Measurements from ENCODE around the gene PIK3CB. TPM values are rescaled to one million over a fixed set of nuclear protein-coding genes. Genes with fewer than 3 reads are reported as not detected.

PIK3CB gene
- total RNA-seq, 2 donors from 2014 or later, result 51.4 to 53.0 TPM

GRCh38 chr3:138642226-138642926 lies 192.4 kb downstream of the PIK3CB start:
- Mint-ChIP-seq H3K27me3 (ENCODE audit: insufficient read depth) (peaks cover 4% of the 10 kb centered on the region), H3K36me3 (ENCODE audit: low read depth) (peaks cover 41% of the 10 kb centered on the region), H3K4me3 (no peak overlapping the region), H3K9me3 (peaks cover 70% of the 10 kb centered on the region), H3K4me1 (no peaks in the 10 kb centered on the region), H3K27ac (no peak overlapping the region)
- no peaks in the 10 kb centered on the region for H3K27me3 ChIP-seq (ENCODE audit: control insufficient read depth, insufficient read depth, low read length, poor library complexity, severe bottlenecking)
- TF ChIP-seq CTCF (conservative IDR thresholded peaks at IDR 0.05), result no peak
- H3K4me3 ChIP-seq (ENCODE audit: low read length), result no peak overlapping the region
- no peaks in the 10 kb centered on the region for H3K36me3 ChIP-seq (ENCODE audit: control insufficient read depth, insufficient read depth, low read length)
- peaks cover 58% of the 10 kb centered on the region for H3K9me3 ChIP-seq (ENCODE audit: control insufficient read depth, low read length)
- no peak overlapping the region for H3K27ac ChIP-seq (ENCODE audit: low read depth, low read length)
- H3K9ac ChIP-seq (ENCODE audit: extremely low read depth, low read length, poor library complexity, severe bottlenecking), result no peak overlapping the region
- 93 to 94% methylated on average over 2 to 4 of the region's 4 CpGs for WGBS, 2 experiments (ENCODE audit: insufficient coverage in 1 of 2, insufficient read length in 1 of 2)
- no peak for DNase-seq
- no peaks in the 10 kb centered on the region for H3K4me1 ChIP-seq (ENCODE audit: control insufficient read depth, insufficient read depth, low read length)

DNA sequence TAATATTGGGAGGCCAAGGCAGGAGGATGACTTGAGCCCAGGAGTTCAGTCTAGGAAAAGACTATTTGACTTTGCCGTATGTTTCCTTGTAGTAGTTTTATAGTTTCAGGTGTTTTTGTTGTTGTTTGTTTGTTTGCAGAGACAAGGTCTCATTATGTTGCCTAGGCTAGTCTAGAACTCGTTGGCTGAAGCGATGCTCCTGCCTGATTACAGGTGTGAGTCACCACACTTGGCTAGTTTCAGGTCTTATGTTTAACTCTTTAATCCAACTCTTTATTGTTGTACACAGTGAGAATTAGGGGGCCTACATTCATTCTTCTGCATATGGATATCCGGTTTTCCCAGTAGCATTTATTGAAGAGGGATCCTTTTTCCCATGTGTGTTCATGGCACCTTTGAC lies 194.2 kb downstream of the PIK3CB start:
- no peak for DNase-seq
- H3K9me3 ChIP-seq (ENCODE audit: control insufficient read depth, low read length), result peaks cover 40% of the 10 kb centered on the region
- TF ChIP-seq CTCF (conservative IDR thresholded peaks at IDR 0.05), result no peak
- no peaks in the 10 kb centered on the region for H3K36me3 ChIP-seq (ENCODE audit: control insufficient read depth, insufficient read depth, low read length)
- Mint-ChIP-seq H3K27ac (no peak overlapping the region), H3K36me3 (ENCODE audit: low read depth) (peaks cover 26% of the 10 kb centered on the region), H3K4me1 (no peaks in the 10 kb centered on the region), H3K4me3 (no peak overlapping the region), H3K9me3 (peaks cover 52% of the 10 kb centered on the region), H3K27me3 (ENCODE audit: insufficient read depth) (peaks cover 4% of the 10 kb centered on the region)
- no peaks in the 10 kb centered on the region for H3K27me3 ChIP-seq (ENCODE audit: control insufficient read depth, insufficient read depth, low read length, poor library complexity, severe bottlenecking)
- H3K4me1 ChIP-seq (ENCODE audit: control insufficient read depth, insufficient read depth, low read length), result no peaks in the 10 kb centered on the region
- H3K4me3 ChIP-seq (ENCODE audit: low read length), result no peak overlapping the region
- WGBS, 2 experiments (ENCODE audit: insufficient coverage in 1 of 2, insufficient read length in 1 of 2), result 88 to 91% methylated on average over 3 to 4 of the region's 4 CpGs
- no peak overlapping the region for H3K9ac ChIP-seq (ENCODE audit: extremely low read depth, low read length, poor library complexity, severe bottlenecking)
- H3K27ac ChIP-seq (ENCODE audit: low read depth, low read length), result no peak overlapping the region

- Histone ChIP-seq H3K27ac (ENCODE audit: low read depth, low read length) (no peak overlapping the region), H3K4me1 (ENCODE audit: control insufficient read depth, insufficient read depth, low read length) (no peaks in the 10 kb centered on the region), H3K27me3 (ENCODE audit: control insufficient read depth, insufficient read depth, low read length, poor library complexity, severe bottlenecking) (no peaks in the 10 kb centered on the region), H3K4me3 (ENCODE audit: low read length) (no peak overlapping the region), H3K9ac (ENCODE audit: extremely low read depth, low read length, poor library complexity, severe bottlenecking) (no peak overlapping the region), H3K36me3 (ENCODE audit: control insufficient read depth, insufficient read depth, low read length) (no peaks in the 10 kb centered on the region), H3K9me3 (ENCODE audit: control insufficient read depth, low read length) (peaks cover 22% of the 10 kb centered on the region)
- DNase-seq, result no peak
- H3K4me1 Mint-ChIP-seq, result no peaks in the 10 kb centered on the region
- no peak overlapping the region for H3K4me3 Mint-ChIP-seq
- 100% methylated on average over 2 of the region's 2 CpGs; no CpG with 5 or more reads in 1 of the 2 experiments for WGBS, 2 experiments (ENCODE audit: insufficient coverage in 1 of 2, insufficient read length in 1 of 2)
- no peak for TF ChIP-seq CTCF (conservative IDR thresholded peaks at IDR 0.05)
- peaks cover 33% of the 10 kb centered on the region for H3K9me3 Mint-ChIP-seq
- no peak overlapping the region for H3K27ac Mint-ChIP-seq
- peaks cover 20% of the 10 kb centered on the region for H3K36me3 Mint-ChIP-seq (ENCODE audit: low read depth)
- H3K27me3 Mint-ChIP-seq (ENCODE audit: insufficient read depth), result peaks cover 1% of the 10 kb centered on the region
Measured at GRCh38 chr3:138638641-138639040, 196.1 kb downstream of the PIK3CB start.

All from endodermal cell (in vitro differentiated cells).